ENCODE results near the gene MMP23B. TPM values are rescaled to one million over a fixed set of nuclear protein-coding genes. Genes with fewer than 3 reads are reported as not detected.
"Not testable (repeated sequence)": the region's sequence is repeated elsewhere in the genome, so short reads cannot be mapped to it uniquely, and the experiment has no call there.

MMP23B gene
- total and polyA plus RNA-seq, 11 donors: 10.4 to 128 (median 59.0) TPM

GRCh38 chr1:1630965-1631781, 800 bp upstream of the MMP23B start:
- TF ChIP-seq POLR2A (IDR thresholded peaks at IDR 0.05) (no peak), CTCF (IDR thresholded peaks at IDR 0.05) (no peak)
- no peaks in the 10 kb centered on the region for H3K9me3 ChIP-seq
- H3K36me3 ChIP-seq: peaks cover 0 to 33% (median 8%) of the 10 kb centered on the region in 9 donors
- peak overlapping the region; percentile 23 to 57 (median 42) for H3K4me3 ChIP-seq
- H3K27me3 ChIP-seq: peaks cover 0 to 29% (median 8%) of the 10 kb centered on the region in 9 donors
- peak in 3 of 4 donors; percentile 33 to 58 (median 53) for ATAC-seq
- intact Hi-C loops (cut with DNase I): loop anchor here in 1 of 10 donors (2.0 kb wide), 1 partner anchor 16 kb away; the partner anchor contains the start of gene MIB2
- peak; percentile 80 to 87 (median 83) for DNase-seq
- H3K27ac ChIP-seq: peak overlapping the region; percentile 47 to 94 (median 80)
- 22 to 34% (median 26%) methylated on average over 29 to 79 of the region's 79 CpGs for WGBS, 4 donors
- peaks cover 0 to 25% (median 5%) of the 10 kb centered on the region in 12 donors for H3K4me1 ChIP-seq

- peaks cover 0 to 32% (median 20%) of the 10 kb centered on the region in 9 donors for H3K36me3 ChIP-seq
- H3K4me1 ChIP-seq: peaks cover 0 to 23% (median 5%) of the 10 kb centered on the region in 12 donors
- WGBS, 4 donors: no CpG with 5 or more reads among the region's 35 CpGs
- H3K27me3 ChIP-seq: peaks cover 0 to 29% (median 8%) of the 10 kb centered on the region in 9 donors
- intact Hi-C loops (cut with DNase I); H3K27ac ChIP-seq; H3K9me3 ChIP-seq; DNase-seq; H3K4me3 ChIP-seq: not testable (repeated sequence)
- ATAC-seq: peak in 3 of 4 donors; percentile 12 to 61 (median 49)
Measured at GRCh38 chr1:1633409-1633808, 1.4 kb downstream of the MMP23B start.

GRCh38 chr1:1634613-1635012, 2.6 kb downstream of the MMP23B start:
- ATAC-seq; H3K27ac ChIP-seq; H3K4me3 ChIP-seq; H3K9me3 ChIP-seq; intact Hi-C loops (cut with DNase I): not testable (repeated sequence)
- peak in 1 of 5 donors; percentile 40 for DNase-seq
- Histone ChIP-seq H3K36me3 (peaks cover 0 to 32% (median 21%) of the 10 kb centered on the region in 9 donors), H3K4me1 (peaks cover 0 to 23% (median 5%) of the 10 kb centered on the region in 12 donors), H3K27me3 (peaks cover 0 to 20% (median 8%) of the 10 kb centered on the region in 9 donors)
- 92 to 93% (median 93%) methylated on average over 6 to 9 of the region's 13 CpGs; no CpG with 5 or more reads in 1 of the 4 donors for WGBS, 4 donors

- intact Hi-C loops (cut with DNase I); H3K4me3 ChIP-seq; H3K9me3 ChIP-seq; H3K4me1 ChIP-seq; DNase-seq; ATAC-seq; H3K27me3 ChIP-seq; H3K27ac ChIP-seq: not testable (repeated sequence)
- 91 to 96% (median 93%) methylated on average over 28 to 37 of the region's 37 CpGs for WGBS, 4 donors
- peaks cover 0 to 42% (median 25%) of the 10 kb centered on the region in 9 donors for H3K36me3 ChIP-seq
Measured at GRCh38 chr1:1636621-1637478, 4.9 kb downstream of the MMP23B start.

GRCh38 chr1:1637479-1637875, 5.5 kb downstream of the MMP23B start:
- WGBS, 4 donors: 83 to 90% (median 88%) methylated on average over 2 to 14 of the region's 14 CpGs
- H3K4me1 ChIP-seq; ATAC-seq; H3K27ac ChIP-seq; H3K4me3 ChIP-seq; H3K27me3 ChIP-seq; DNase-seq; intact Hi-C loops (cut with DNase I); H3K9me3 ChIP-seq: not testable (repeated sequence)
- H3K36me3 ChIP-seq: peaks cover 0 to 42% (median 25%) of the 10 kb centered on the region in 9 donors

- intact Hi-C loops (cut with DNase I); H3K9me3 ChIP-seq; DNase-seq; H3K4me1 ChIP-seq; H3K27me3 ChIP-seq; H3K4me3 ChIP-seq; H3K27ac ChIP-seq; ATAC-seq: not testable (repeated sequence)
- WGBS, 4 donors: 86 to 96% (median 94%) methylated on average over 1 to 12 of the region's 13 CpGs
- peaks cover 0 to 42% (median 25%) of the 10 kb centered on the region in 9 donors for H3K36me3 ChIP-seq
Measured at GRCh38 chr1:1638528-1638927, 6.6 kb downstream of the MMP23B start.

GRCh38 chr1:1639368-1639767, 7.4 kb downstream of the MMP23B start:
- H3K4me1 ChIP-seq; H3K9me3 ChIP-seq; H3K27ac ChIP-seq; intact Hi-C loops (cut with DNase I); H3K27me3 ChIP-seq; DNase-seq; ATAC-seq; H3K4me3 ChIP-seq: not testable (repeated sequence)
- peaks cover 0 to 42% (median 25%) of the 10 kb centered on the region in 9 donors for H3K36me3 ChIP-seq
- WGBS, 4 donors: 93 to 95% (median 94%) methylated on average over 16 of the region's 16 CpGs; no CpG with 5 or more reads in 1 of the 4 donors

GRCh38 chr1:1640081-1640480, 8.1 kb downstream of the MMP23B start:
- H3K36me3 ChIP-seq: peaks cover 0 to 45% (median 25%) of the 10 kb centered on the region in 9 donors
- H3K4me1 ChIP-seq, DNase-seq: not testable (repeated sequence)

More at GRCh38 chr1:1640081-1640480, 8.1 kb downstream of the MMP23B start:
- H3K9me3 ChIP-seq; intact Hi-C loops (cut with DNase I); H3K27me3 ChIP-seq; H3K4me3 ChIP-seq; ATAC-seq; H3K27ac ChIP-seq: not testable (repeated sequence)
- 85 to 95% (median 93%) methylated on average over 4 to 19 of the region's 25 CpGs for WGBS, 4 donors

Data from heart left ventricle (tissue), 16 donors.